LHCN-M2 (cell line): Measurements from ENCODE around the gene FTMT. TPM values are rescaled to one million over a fixed set of nuclear protein-coding genes. Genes with fewer than 3 reads are reported as not detected.

Source experiments
- total RNA-seq: library from RNA; depleted of rRNA; stranded (reverse); fragments of >200 nt; gene quantifications from 2 replicates; pipeline ENCODE4 v1.2.3, GENCODE V29; 2014; rRNA removed

FTMT gene
- total RNA-seq, 1 experiment from 2014 or later: not detected

Other genes with a start within 250 kb of the FTMT start
- 17.6 and 19.0 TPM in 2 replicates for gene SRFBP1, start 110.1 kb downstream of the FTMT start, total RNA-seq
- gene LOX, start 226.4 kb downstream of the FTMT start, total RNA-seq: 19.5 and 26.4 TPM in 2 replicates